ENCODE results near the gene NCKIPSD.

The NCKIPSD gene

GRCh38 chr3:48697952-48698351 lies 12.2 kb upstream of the NCKIPSD start:
- in situ Hi-C loops (cut with HindIII; ENCODE audit: low sequenced_read_pairs) = no loop called here

GRCh38 chr3:48696601-48697000 lies 10.9 kb upstream of the NCKIPSD start:
- in situ Hi-C loops (cut with HindIII; ENCODE audit: low sequenced_read_pairs) = no loop called here

- in situ Hi-C loops (cut with HindIII; ENCODE audit: low sequenced_read_pairs) = no loop called here
These were observed 10.4 kb upstream of the NCKIPSD start for GRCh38 chr3:48696156-48696555.

- in situ Hi-C loops (cut with HindIII; ENCODE audit: low sequenced_read_pairs) = no loop called here
These were observed 9.7 kb upstream of the NCKIPSD start for GRCh38 chr3:48695393-48695753.

GRCh38 chr3:48694610-48695392 lies 9.1 kb upstream of the NCKIPSD start:
- in situ Hi-C loops (cut with HindIII; ENCODE audit: low sequenced_read_pairs) = no loop called here

GRCh38 chr3:48693826-48694225 lies 8.1 kb upstream of the NCKIPSD start:
- in situ Hi-C loops (cut with HindIII; ENCODE audit: low sequenced_read_pairs) = no loop called here

GRCh38 chr3:48692551-48692950 lies 6.8 kb upstream of the NCKIPSD start:
- in situ Hi-C loops (cut with HindIII; ENCODE audit: low sequenced_read_pairs) = no loop called here

GRCh38 chr3:48690846-48691458 lies 5.2 kb upstream of the NCKIPSD start:
- in situ Hi-C loops (cut with HindIII; ENCODE audit: low sequenced_read_pairs) = no loop called here

- in situ Hi-C loops (cut with HindIII; ENCODE audit: low sequenced_read_pairs) = no loop called here
These were observed 3.7 kb upstream of the NCKIPSD start for GRCh38 chr3:48689384-48689783.

GRCh38 chr3:48688737-48689075 lies 3.0 kb upstream of the NCKIPSD start:
- in situ Hi-C loops (cut with HindIII; ENCODE audit: low sequenced_read_pairs) = no loop called here

- in situ Hi-C loops (cut with HindIII; ENCODE audit: low sequenced_read_pairs) = no loop called here
These were observed 2.5 kb upstream of the NCKIPSD start for GRCh38 chr3:48688032-48688736.

GRCh38 chr3:48687220-48687678 lies 1.5 kb upstream of the NCKIPSD start:
- in situ Hi-C loops (cut with HindIII; ENCODE audit: low sequenced_read_pairs) = no loop called here

- in situ Hi-C loops (cut with HindIII; ENCODE audit: low sequenced_read_pairs) = no loop called here
These were observed 964 bp upstream of the NCKIPSD start for GRCh38 chr3:48686538-48687219.

GRCh38 chr3:48685293-48685602 lies 467 bp downstream of the NCKIPSD start:
- in situ Hi-C loops (cut with HindIII; ENCODE audit: low sequenced_read_pairs) = no loop called here

GRCh38 chr3:48684480-48685143 lies 1.1 kb downstream of the NCKIPSD start:
- in situ Hi-C loops (cut with HindIII; ENCODE audit: low sequenced_read_pairs) = no loop called here

GRCh38 chr3:48684054-48684349 lies 1.7 kb downstream of the NCKIPSD start:
- in situ Hi-C loops (cut with HindIII; ENCODE audit: low sequenced_read_pairs) = no loop called here

- in situ Hi-C loops (cut with HindIII; ENCODE audit: low sequenced_read_pairs) = no loop called here
These were observed 2.9 kb downstream of the NCKIPSD start for GRCh38 chr3:48682786-48683185.

GRCh38 chr3:48681974-48682610 lies 3.6 kb downstream of the NCKIPSD start:
- in situ Hi-C loops (cut with HindIII; ENCODE audit: low sequenced_read_pairs) = no loop called here

- in situ Hi-C loops (cut with HindIII; ENCODE audit: low sequenced_read_pairs) = no loop called here
These were observed 4.2 kb downstream of the NCKIPSD start for GRCh38 chr3:48681541-48681880.

- in situ Hi-C loops (cut with HindIII; ENCODE audit: low sequenced_read_pairs) = no loop called here
These were observed 4.7 kb downstream of the NCKIPSD start for GRCh38 chr3:48680811-48681540.
